ENCODE results near the gene KCNJ15.
A peak's percentile ranks its signal among the peaks of the same experiment; 100 is the strongest.

The KCNJ15 gene

GRCh38 chr21:38294609-38295008 lies 37.8 kb downstream of the KCNJ15 start:
- FAIRE-seq = no peak
- no peak for DNase-seq (ENCODE audit: insufficient read length, low spot score)

- DNase-seq (ENCODE audit: insufficient read length, low spot score) (no peak), FAIRE-seq (no peak)
Measured at GRCh38 chr21:38295997-38296764, 39.4 kb downstream of the KCNJ15 start.

GRCh38 chr21:38297194-38297631 lies 40.4 kb downstream of the KCNJ15 start:
- DNase-seq (ENCODE audit: insufficient read length, low spot score) (no peak), FAIRE-seq (no peak)

- FAIRE-seq (no peak), DNase-seq (ENCODE audit: insufficient read length, low spot score) (no peak)
Measured at GRCh38 chr21:38297871-38298270, 41.1 kb downstream of the KCNJ15 start.

GRCh38 chr21:38298832-38299231 lies 42.0 kb downstream of the KCNJ15 start:
- DNase-seq (ENCODE audit: insufficient read length, low spot score) = no peak
- no peak for FAIRE-seq

- DNase-seq (ENCODE audit: insufficient read length, low spot score) (no peak), FAIRE-seq (no peak)
Measured at GRCh38 chr21:38299671-38300070, 42.9 kb downstream of the KCNJ15 start.

- no peak for FAIRE-seq
- DNase-seq (ENCODE audit: insufficient read length, low spot score) = no peak
Measured at GRCh38 chr21:38300141-38300578, 43.4 kb downstream of the KCNJ15 start.

GRCh38 chr21:38301321-38302214 lies 44.8 kb downstream of the KCNJ15 start:
- FAIRE-seq = peak; percentile 84

GRCh38 chr21:38303300-38303699 lies 46.5 kb downstream of the KCNJ15 start:
- DNase-seq (ENCODE audit: insufficient read length, low spot score) = peak; percentile 45

More at GRCh38 chr21:38301321-38302214, 44.8 kb downstream of the KCNJ15 start:
- DNase-seq (ENCODE audit: insufficient read length, low spot score) = no peak

GRCh38 chr21:38306433-38307141 lies 49.8 kb downstream of the KCNJ15 start:
- no peak for DNase-seq (ENCODE audit: insufficient read length, low spot score)
- FAIRE-seq = no peak

More at GRCh38 chr21:38303300-38303699, 46.5 kb downstream of the KCNJ15 start:
- no peak for FAIRE-seq

GRCh38 chr21:38307771-38308531 lies 51.2 kb downstream of the KCNJ15 start:
- FAIRE-seq = no peak
- no peak for DNase-seq (ENCODE audit: insufficient read length, low spot score)

- DNase-seq (ENCODE audit: insufficient read length, low spot score) (no peak), FAIRE-seq (no peak)
Measured at GRCh38 chr21:38308532-38309119, 51.8 kb downstream of the KCNJ15 start.

- DNase-seq (ENCODE audit: insufficient read length, low spot score) = no peak
- FAIRE-seq = no peak
Measured at GRCh38 chr21:38310646-38311485, 54.1 kb downstream of the KCNJ15 start.

- no peak for FAIRE-seq
- no peak for DNase-seq (ENCODE audit: insufficient read length, low spot score)
Measured at GRCh38 chr21:38311765-38312164, 55.0 kb downstream of the KCNJ15 start.

GRCh38 chr21:38312822-38313221 lies 56.0 kb downstream of the KCNJ15 start:
- FAIRE-seq = no peak
- DNase-seq (ENCODE audit: insufficient read length, low spot score) = no peak

- FAIRE-seq (no peak), DNase-seq (ENCODE audit: insufficient read length, low spot score) (no peak)
Measured at GRCh38 chr21:38314558-38314957, 57.8 kb downstream of the KCNJ15 start.

GRCh38 chr21:38315122-38315521 lies 58.3 kb downstream of the KCNJ15 start:
- no peak for FAIRE-seq

GRCh38 chr21:38319781-38320180 lies 63.0 kb downstream of the KCNJ15 start:
- DNase-seq (ENCODE audit: insufficient read length, low spot score) (no peak), FAIRE-seq (no peak)

More at GRCh38 chr21:38315122-38315521, 58.3 kb downstream of the KCNJ15 start:
- no peak for DNase-seq (ENCODE audit: insufficient read length, low spot score)

- DNase-seq (ENCODE audit: insufficient read length, low spot score) = no peak
- FAIRE-seq = no peak
Measured at GRCh38 chr21:38321568-38321967, 64.8 kb downstream of the KCNJ15 start.
